ENCODE results near the gene CNTN4. TPM values are rescaled to one million over a fixed set of nuclear protein-coding genes. Genes with fewer than 3 reads are reported as not detected.

Gene CNTN4
- total and polyA plus RNA-seq, 2 experiments from 2014 or later, result 5.6 to 7.9 TPM

- no peaks in the 10 kb centered on the region for H3K9me3 ChIP-seq (ENCODE audit: low read depth)
- H3K4me3 ChIP-seq, result no peak overlapping the region
- H3K27me3 ChIP-seq, result no peaks in the 10 kb centered on the region
- no peaks in the 10 kb centered on the region for H3K36me3 ChIP-seq
- H3K4me1 ChIP-seq (ENCODE audit: low read depth), result peaks cover 4% of the 10 kb centered on the region
- no peak for TF ChIP-seq CTCF (IDR thresholded peaks at IDR 0.05; ENCODE audit: low read depth, low read length)
- no peak for DNase-seq (ENCODE audit: low read depth in 1 of 2, low spot score in 1 of 2)
- no peak overlapping the region for H3K27ac ChIP-seq
These were observed 633.2 kb downstream of the CNTN4 start for GRCh38 chr3:2731843-2732242.

GRCh38 chr3:2735392-2735894, 636.8 kb downstream of the CNTN4 start:
- Histone ChIP-seq H3K9me3 (ENCODE audit: low read depth) (no peaks in the 10 kb centered on the region), H3K36me3 (no peaks in the 10 kb centered on the region), H3K27me3 (no peaks in the 10 kb centered on the region), H3K4me3 (no peak overlapping the region), H3K4me1 (ENCODE audit: low read depth) (peaks cover 4% of the 10 kb centered on the region), H3K27ac (no peak overlapping the region)
- TF ChIP-seq CTCF (IDR thresholded peaks at IDR 0.05; ENCODE audit: low read depth, low read length), result no peak
- DNase-seq (ENCODE audit: low read depth in 1 of 2, low spot score in 1 of 2), result no peak

- Histone ChIP-seq H3K4me3 (no peak overlapping the region), H3K9me3 (ENCODE audit: low read depth) (no peaks in the 10 kb centered on the region), H3K27me3 (no peaks in the 10 kb centered on the region), H3K27ac (no peak overlapping the region), H3K4me1 (ENCODE audit: low read depth) (no peaks in the 10 kb centered on the region), H3K36me3 (no peaks in the 10 kb centered on the region)
- no peak for TF ChIP-seq CTCF (IDR thresholded peaks at IDR 0.05; ENCODE audit: low read depth, low read length)
- DNase-seq (ENCODE audit: low read depth in 1 of 2, low spot score in 1 of 2), result no peak
These were observed 642.9 kb downstream of the CNTN4 start for GRCh38 chr3:2741516-2741915.

DNA sequence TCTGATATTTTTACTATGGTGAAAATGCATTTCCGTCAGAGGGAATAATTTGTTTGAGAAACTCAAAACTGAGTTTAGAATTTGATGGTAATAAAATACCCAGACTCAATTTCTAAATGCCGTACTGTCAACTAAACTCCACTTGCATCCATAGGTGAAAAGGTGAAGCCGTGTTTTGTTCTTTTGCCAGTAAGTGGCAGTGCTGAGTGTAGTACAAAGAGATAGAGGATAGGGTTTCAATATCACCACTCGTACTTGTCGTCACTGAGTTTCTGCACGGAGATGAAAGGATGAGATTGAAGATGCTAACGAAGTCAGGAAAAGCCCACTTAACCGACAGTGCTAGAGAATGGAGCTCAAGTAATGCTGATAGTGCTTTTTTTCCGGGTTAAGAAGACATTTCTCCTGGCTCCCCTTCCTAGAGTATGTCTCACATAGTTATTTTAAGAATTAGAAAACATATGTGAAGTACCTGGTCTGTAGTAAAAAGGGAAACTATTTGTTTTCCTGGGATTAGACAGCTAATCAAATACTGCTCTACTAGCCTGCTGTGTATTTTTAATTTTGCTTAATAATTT, 666.4 kb downstream of the CNTN4 start:
- Histone ChIP-seq H3K4me1 (ENCODE audit: low read depth) (peaks cover 4% of the 10 kb centered on the region), H3K27ac (no peak overlapping the region), H3K36me3 (no peaks in the 10 kb centered on the region), H3K27me3 (peaks cover 18% of the 10 kb centered on the region), H3K4me3 (no peak overlapping the region), H3K9me3 (ENCODE audit: low read depth) (no peaks in the 10 kb centered on the region)
- peak in 1 of 2 donors; percentile 65 for DNase-seq (ENCODE audit: low read depth in 1 of 2, low spot score in 1 of 2)
- no peak for TF ChIP-seq CTCF (IDR thresholded peaks at IDR 0.05; ENCODE audit: low read depth, low read length)

DNA sequence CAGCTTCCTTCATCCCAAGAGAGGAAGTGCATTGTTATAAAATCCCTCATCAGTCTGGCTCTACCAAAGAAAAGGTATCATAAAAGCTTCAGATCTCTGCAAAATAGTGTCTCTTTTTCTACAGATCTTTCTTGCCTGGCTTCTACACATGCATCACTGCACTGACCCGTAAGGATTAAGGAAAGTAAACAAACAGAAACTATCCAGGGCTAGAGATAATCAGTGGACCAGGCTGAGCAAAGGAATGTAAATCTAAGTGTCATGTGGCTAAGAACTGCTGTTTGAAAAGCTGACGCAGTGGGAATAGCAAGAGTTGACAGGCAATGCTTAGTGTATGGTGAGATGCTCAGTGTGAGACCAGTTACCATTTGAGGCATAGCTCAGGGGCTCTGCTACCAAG, 671.8 kb downstream of the CNTN4 start:
- Histone ChIP-seq H3K36me3 (no peaks in the 10 kb centered on the region), H3K4me3 (no peak overlapping the region), H3K4me1 (ENCODE audit: low read depth) (no peaks in the 10 kb centered on the region), H3K9me3 (ENCODE audit: low read depth) (no peaks in the 10 kb centered on the region), H3K27me3 (no peaks in the 10 kb centered on the region), H3K27ac (no peak overlapping the region)
- no peak for TF ChIP-seq CTCF (IDR thresholded peaks at IDR 0.05; ENCODE audit: low read depth, low read length)
- DNase-seq (ENCODE audit: low read depth in 1 of 2, low spot score in 1 of 2), result peak in 1 of 2 donors; percentile 58

Data from cardiac muscle cell (in vitro differentiated cells and primary cell).